K562 (cell line): ENCODE results near the gene ZNF319. TPM values are rescaled to one million over a fixed set of nuclear protein-coding genes. Genes with fewer than 3 reads are reported as not detected.

Experiments
- ATAC-seq: fragments of 200-7000 bp; cut with Tn5 transposase; 3 replicates; pipeline ENCODE4 v1.9.1; 2020; ENCODE audit warnings: moderate library complexity
- BruUV-seq: library from RNA; stranded (reverse); fragments of 400-500 nt; replicated peaks from 2 replicates; lab custom pipeline; 2021; lab: Mats Ljungman, UMichigan
- CTCF ChIA-PET: fragments of 300-600 bp; formaldehyde crosslinking; extraction: SDS; loops from one replicate; lab custom pipeline; 2021; ENCODE audit warnings: low intra/inter-chr PET ratio; lab: Yijun Ruan, JAX
- POLR2A ChIA-PET: fragments of 300-600, 350-650 bp; sonication (Branson Sonifier 250); formaldehyde crosslinking; extraction: SDS; loops from one replicate; lab custom pipeline; 2021; ENCODE audit warnings: antibody characterized with exemption, inconsistent platforms; lab: Yijun Ruan, JAX
- DNase-seq, 4 experiments: peaks; one replicate each; pipeline versions ENCODE4 v3.0.0 to v3.0.0-alpha.2; 2011 to 2018; ENCODE audit warnings: low spot score in 3 of 4, mixed read lengths in 3 of 4; ENCODE audit errors: extremely low read depth in 1 of 4
- FAIRE-seq: peaks from 2 replicates; lab custom pipeline; 2011; peaks lifted over from hg19 to GRCh38; lab: Jason Lieb, UNC
- H2AFZ ChIP-seq: 2 replicates; pipeline ENCODE4 v1.6.0; 2011; ENCODE audit warnings: low read depth, low read length, control low read depth, inconsistent platforms
- H3K27ac ChIP-seq: fragments of 200-600 bp; 3 replicates; pipeline ENCODE4 v1.8.0; 2011; ENCODE audit warnings: low read depth, mild to moderate bottlenecking, control low read depth, inconsistent platforms, low read length, moderate library complexity, mixed read lengths; ENCODE audit errors: extremely low read depth
- H3K27me3 ChIP-seq, 2 experiments: fragments of 300-600 bp in 1 of 2; 2 replicates in 1 of 2; 3 replicates in 1 of 2; pipeline versions ENCODE4 v1.6.0 to v1.8.0; 2011; ENCODE audit warnings: inconsistent platforms in 2 of 2, low read length in 2 of 2, mild to moderate bottlenecking in 1 of 2, mixed read lengths in 1 of 2, moderate library complexity in 1 of 2; ENCODE audit not compliant: control insufficient read depth in 2 of 2, insufficient read depth in 2 of 2
- H3K36me3 ChIP-seq: fragments of 300-600 bp; 3 replicates; pipeline ENCODE4 v1.8.0; 2011; ENCODE audit warnings: mild to moderate bottlenecking, low read length, inconsistent platforms; ENCODE audit not compliant: control insufficient read depth, insufficient read depth
- H3K4me1 ChIP-seq, 2 experiments: fragments of 200-600 bp in 1 of 2; replicated peaks in 1 of 2; 2 replicates in 1 of 2; 3 replicates in 1 of 2; pipeline versions ENCODE4 v1.5.1 to v1.8.0; 2011; ENCODE audit warnings: inconsistent platforms in 2 of 2, low read length in 2 of 2, mild to moderate bottlenecking in 1 of 2, mixed read lengths in 1 of 2, moderate library complexity in 1 of 2; ENCODE audit not compliant: control insufficient read depth in 2 of 2, insufficient read depth in 2 of 2
- H3K4me2 ChIP-seq: 2 replicates; pipeline ENCODE4 v1.6.1; 2011; ENCODE audit warnings: low read length, control low read depth, inconsistent platforms, mixed read lengths; ENCODE audit not compliant: insufficient read depth
- H3K4me3 ChIP-seq: fragments of 200-600 bp; sonication (generic), shearing (Covaris generic); 2 replicates; pipeline ENCODE4 v1.5.1; 2016; ENCODE audit warnings: control low read depth, inconsistent platforms
- H3K79me2 ChIP-seq: fragments of 200-600 bp; 3 replicates; pipeline ENCODE4 v1.8.0; 2011; ENCODE audit warnings: low read length, inconsistent platforms; ENCODE audit not compliant: control insufficient read depth, insufficient read depth
- H3K9ac ChIP-seq, 2 experiments: 2 replicates each; pipeline versions ENCODE4 v1.6.0 to v1.6.1; 2011; ENCODE audit warnings: low read depth in 2 of 2, low read length in 2 of 2, control low read depth in 1 of 2, inconsistent platforms in 1 of 2, mild to moderate bottlenecking in 1 of 2, mixed read lengths in 1 of 2; ENCODE audit not compliant: insufficient read depth in 1 of 2
- H3K9me1 ChIP-seq: one replicate; pipeline ENCODE4 v1.6.0; 2011; ENCODE audit warnings: inconsistent platforms, mild to moderate bottlenecking, low read length, moderate library complexity; ENCODE audit not compliant: control insufficient read depth, insufficient read depth
- H3K9me3 ChIP-seq: replicated peaks from 2 replicates; pipeline ENCODE4 v1.5.1; 2011; ENCODE audit warnings: low read depth, low read length, inconsistent platforms; ENCODE audit not compliant: control insufficient read depth, insufficient read depth
- H4K20me1 ChIP-seq: replicated peaks from 2 replicates; pipeline ENCODE4 v1.6.1; 2011; ENCODE audit warnings: low read length, inconsistent platforms, mixed read lengths; ENCODE audit not compliant: control insufficient read depth, insufficient read depth
- DDX20 ChIP-seq: fragments of 450-650 bp; IDR thresholded peaks from 2 replicates; pipeline ENCODE4 v1.6.1; 2016; ENCODE audit warnings: missing genetic modification characterization, low read depth, mild to moderate bottlenecking, missing compliant biosample characterization, moderate library complexity
- HOMEZ ChIP-seq: fragments of 250-450 bp; sonication (Bioruptor Pico); IDR thresholded peaks from 2 replicates; pipeline ENCODE4 v1.4.0; 2020; ENCODE audit warnings: mild to moderate bottlenecking, moderate library complexity
- SAFB ChIP-seq: fragments of 200-400 bp; formaldehyde crosslinking; IDR thresholded peaks from 2 replicates; pipeline ENCODE4 v1.6.1; 2017; ENCODE audit warnings: low read depth, low read length, borderline replicate concordance
- TOE1 ChIP-seq, 2 experiments: fragments of 450-650 bp in 1 of 2; sonication (generic) in 1 of 2; formaldehyde crosslinking in 1 of 2; IDR thresholded peaks; 2 replicates each; pipeline versions ENCODE4 v1.7.1 to v1.8.0; 2016 to 2022; ENCODE audit warnings: borderline replicate concordance in 2 of 2, mild to moderate bottlenecking in 2 of 2, antibody characterized with exemption in 1 of 2, inconsistent platforms in 1 of 2, low read depth in 1 of 2, missing genetic modification reagents in 1 of 2, moderate library complexity in 1 of 2
- ZNF408 ChIP-seq: fragments of 250-450 bp; sonication (Bioruptor Pico); IDR thresholded peaks from 2 replicates; pipeline ENCODE4 v1.4.0; 2020; ENCODE audit warnings: low read depth, mild to moderate bottlenecking, moderate library complexity
- WGBS: fragments of 100-300 bp; shearing (Covaris generic); methylation state at CpG from one replicate; pipeline ENCODE4 v1.1.6; 2016; ENCODE audit warnings: low coverage, mixed read lengths; ENCODE audit not compliant: insufficient coverage; ENCODE audit errors: missing lambda C conversion rate; 5-methylcytosine and 5-hydroxymethylcytosine counted together
- in situ Hi-C: fragments of 300-500 bp; cut with MboI; formaldehyde crosslinking; loops from 4 replicates; pipeline ENCODE4 v1.15.0; 2018; ENCODE audit warnings: inconsistent platforms, mixed read lengths
- intact Hi-C: fragments of 100-400 bp; cut with micrococcal nuclease; formaldehyde crosslinking; loops from 2 replicates; pipeline ENCODE4 v1.14.2; 2022
- polyA plus RNA-seq, 8 experiments: library from polyadenylated mRNA; depleted of rRNA in 4 of 8; stranded (reverse) in 5 of 8; unstranded in 3 of 8; fragments of >200 nt; fragmentation: Nextera tagmentation in 2 of 8; fragmentation: Illumina TruSeq in 1 of 8; extraction: Ambion mirVana in 2 of 8; extraction: Trizol in 1 of 8; gene quantifications; 2 replicates each; pipeline versions ENCODE4 v1.2.1 to v1.2.3, GENCODE V29; 2011 to 2014; ENCODE audit warnings: inconsistent platforms in 1 of 8, missing spikeins in 1 of 8
- total RNA-seq, 7 experiments: library from RNA; depleted of rRNA in 6 of 7; stranded (reverse); fragments of >200 nt in 6 of 7; fragmentation: Illumina TruSeq in 2 of 7; extraction: Trizol in 2 of 7; gene quantifications; 2 replicates each; pipeline versions ENCODE4 v1.2.1 to v1.2.3, GENCODE V29; 2011 to 2021; ENCODE audit warnings: low replicate concordance in 1 of 7
- TF ChIP-seq, protein P1 (sequence below): fragments of 450-650 bp; formaldehyde crosslinking; IDR thresholded peaks from 2 replicates; pipeline ENCODE4 v1.4.0; 2022; ENCODE audit warnings: missing genetic modification characterization

The ZNF319 gene
- total and polyA plus RNA-seq, 9 of the 15 experiments (the other 6 are each of a cell fraction or from before 2014, with no cell fraction given) = 0.20 to 5.7 (median 1.4) TPM

DNA sequence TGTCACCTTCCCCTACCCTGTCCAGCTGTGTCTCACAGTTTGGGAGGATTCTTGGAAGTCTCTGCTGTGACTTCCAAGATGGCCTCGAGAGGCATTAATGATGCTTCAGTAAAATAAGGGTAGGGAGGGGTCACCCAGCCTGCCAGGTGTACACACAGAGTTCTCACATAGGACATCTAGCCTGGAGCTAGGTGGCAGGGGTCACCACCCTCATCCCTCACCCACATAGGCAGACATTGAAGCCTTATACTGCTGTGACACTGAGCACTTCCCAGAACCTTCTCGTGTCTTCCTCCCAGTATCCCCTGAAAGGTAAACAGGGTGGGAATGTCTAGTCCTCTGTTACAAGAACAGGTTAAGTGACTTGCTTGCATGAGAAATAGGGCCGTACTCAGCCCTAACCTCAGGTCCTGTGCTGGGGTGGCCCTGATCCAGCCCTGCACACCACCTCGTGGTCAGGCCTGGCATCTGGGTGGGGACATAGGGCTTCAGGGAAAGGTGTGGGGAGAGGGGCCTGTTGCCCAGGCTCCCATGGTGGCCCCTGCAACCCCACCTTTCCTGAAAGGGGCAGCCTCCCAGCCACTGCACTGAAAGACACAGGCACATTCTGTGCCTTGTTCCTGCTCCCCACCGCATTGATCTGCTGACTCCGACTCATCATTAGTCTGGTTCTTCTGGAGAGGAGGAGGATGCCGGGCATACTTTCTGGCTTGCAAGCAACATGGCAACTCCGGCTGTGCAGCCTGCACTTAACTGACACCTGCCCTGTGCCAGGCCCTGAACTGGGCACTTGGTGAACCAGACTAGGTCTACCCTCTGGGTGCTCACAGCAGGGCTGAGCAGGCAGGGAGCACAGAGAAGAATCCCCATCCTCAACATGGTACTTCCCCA is 21.4 kb upstream of the ZNF319 start:
- Histone ChIP-seq H2AFZ (no peak overlapping the region), H3K4me1 (peaks cover 12 to 33% of the 10 kb centered on the region in 2 experiments; a peak in 4 of 5 replicates), H4K20me1 (no peaks in the 10 kb centered on the region), H3K79me2 (peaks cover 11% of the 10 kb centered on the region; the same call in 2 of the 3 replicates), H3K9me1 (no peaks in the 10 kb centered on the region), H3K4me3 (no peak overlapping the region), H3K9me3 (no peaks in the 10 kb centered on the region), H3K27me3 (no peaks in the 10 kb centered on the region), H3K36me3 (peaks cover 16% of the 10 kb centered on the region; the same call in 1 of the 3 replicates), H3K27ac (no peak overlapping the region), H3K4me2 (no peak overlapping the region), H3K9ac (peak overlapping the region in 1 of 2 experiments; percentile 30; a peak in 1 of 4 replicates)
- intact Hi-C loops (loop anchor here (5.0 to 10.0 kb wide), 5 partner anchors 173 to 733 kb away; partner anchors contain the start of gene CSNK2A2), in situ Hi-C loops (no loop called here)
- ChIA-PET CTCF (interaction anchor here (1.4 to 2.2 kb wide), 2 partner anchors 100 to 106 kb away, joined by 4 to 20 read pairs; no protein-coding TSS in a partner anchor), POLR2A (interaction anchor here (0.5 kb wide), 1 partner anchor 177 kb away, joined by 3 read pairs; no protein-coding TSS in a partner anchor)
- DNase-seq = no peak
- TF ChIP-seq DDX20 (tag) = no peak
- no peak for TF ChIP-seq ZNF408 (CRISPR knock-in tag)
- TF ChIP-seq HOMEZ (CRISPR knock-in tag) = no peak
- TF ChIP-seq SAFB = no peak
- TF ChIP-seq TOE1 (IDR thresholded peaks at IDR 0.05; ENCODE audit: borderline replicate concordance) = no peak
- no peak for TF ChIP-seq TOE1 (CRISPR knock-in tag; IDR thresholded peaks at IDR 0.05; ENCODE audit: borderline replicate concordance, low read depth)
- TF ChIP-seq, protein P1, sequence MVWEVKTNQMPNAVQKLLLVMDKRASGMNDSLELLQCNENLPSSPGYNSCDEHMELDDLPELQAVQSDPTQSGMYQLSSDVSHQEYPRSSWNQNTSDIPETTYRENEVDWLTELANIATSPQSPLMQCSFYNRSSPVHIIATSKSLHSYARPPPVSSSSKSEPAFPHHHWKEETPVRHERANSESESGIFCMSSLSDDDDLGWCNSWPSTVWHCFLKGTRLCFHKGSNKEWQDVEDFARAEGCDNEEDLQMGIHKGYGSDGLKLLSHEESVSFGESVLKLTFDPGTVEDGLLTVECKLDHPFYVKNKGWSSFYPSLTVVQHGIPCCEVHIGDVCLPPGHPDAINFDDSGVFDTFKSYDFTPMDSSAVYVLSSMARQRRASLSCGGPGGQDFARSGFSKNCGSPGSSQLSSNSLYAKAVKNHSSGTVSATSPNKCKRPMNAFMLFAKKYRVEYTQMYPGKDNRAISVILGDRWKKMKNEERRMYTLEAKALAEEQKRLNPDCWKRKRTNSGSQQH (CRISPR knock-in tag) = no peak
- no TSS peak for BruUV-seq
- ATAC-seq = no peak
- no peak for FAIRE-seq
- WGBS = 71% methylated on average over 8 of the region's 8 CpGs
